ENCODE results near the gene CACNA1E.

- no peak for TF ChIP-seq CTCF (IDR thresholded peaks at IDR 0.05; ENCODE audit: low read depth, low read length)
- no peak for TF ChIP-seq POLR2A (IDR thresholded peaks at IDR 0.05; ENCODE audit: extremely low read depth, insufficient read length)
- no peak for TF ChIP-seq MAX (IDR thresholded peaks at IDR 0.05; ENCODE audit: low read depth, low read length)
Observed at GRCh38 chr1:181453541-181454201, 29.6 kb upstream of the CACNA1E start.
